ENCODE data around the gene CD6. TPM values are rescaled to one million over a fixed set of nuclear protein-coding genes. Genes with fewer than 3 reads are reported as not detected.

Gene CD6
- total RNA-seq, 4 donors from 2014 or later, result 0.26 to 2.0 (median 0.91) TPM; not detected in 1

DNA sequence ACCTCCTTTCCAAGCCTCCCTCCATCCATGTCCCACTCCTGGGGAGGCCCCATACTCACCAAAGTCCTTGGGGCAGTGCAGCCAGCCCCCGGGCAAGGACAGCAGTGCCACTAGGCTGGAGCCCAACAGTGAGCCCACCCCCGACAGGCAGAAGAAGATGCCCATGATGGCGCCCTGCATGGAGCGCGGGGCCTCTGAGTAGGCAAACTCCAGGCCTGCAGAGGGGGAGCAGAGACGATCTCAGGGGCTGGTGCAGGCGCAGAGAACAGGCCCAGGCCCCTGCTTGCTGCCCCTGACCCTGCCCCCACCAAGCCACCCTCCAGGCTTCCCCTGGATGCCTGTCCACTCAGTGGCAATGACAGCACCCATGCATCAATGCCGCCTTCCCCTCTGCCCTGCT is 33.7 kb upstream of the CD6 start:
- H3K27ac ChIP-seq, result no peak overlapping the region
- H3K4me3 ChIP-seq, result no peak overlapping the region
- intact Hi-C loops (cut with DNase I; ENCODE audit: low total_unique reads), result no loop called here
- no peaks in the 10 kb centered on the region for H3K36me3 ChIP-seq
- H3K27me3 ChIP-seq, result no peaks in the 10 kb centered on the region
- DNase-seq, result no peak
- H3K9me3 ChIP-seq, result no peaks in the 10 kb centered on the region
- TF ChIP-seq, protein P1, sequence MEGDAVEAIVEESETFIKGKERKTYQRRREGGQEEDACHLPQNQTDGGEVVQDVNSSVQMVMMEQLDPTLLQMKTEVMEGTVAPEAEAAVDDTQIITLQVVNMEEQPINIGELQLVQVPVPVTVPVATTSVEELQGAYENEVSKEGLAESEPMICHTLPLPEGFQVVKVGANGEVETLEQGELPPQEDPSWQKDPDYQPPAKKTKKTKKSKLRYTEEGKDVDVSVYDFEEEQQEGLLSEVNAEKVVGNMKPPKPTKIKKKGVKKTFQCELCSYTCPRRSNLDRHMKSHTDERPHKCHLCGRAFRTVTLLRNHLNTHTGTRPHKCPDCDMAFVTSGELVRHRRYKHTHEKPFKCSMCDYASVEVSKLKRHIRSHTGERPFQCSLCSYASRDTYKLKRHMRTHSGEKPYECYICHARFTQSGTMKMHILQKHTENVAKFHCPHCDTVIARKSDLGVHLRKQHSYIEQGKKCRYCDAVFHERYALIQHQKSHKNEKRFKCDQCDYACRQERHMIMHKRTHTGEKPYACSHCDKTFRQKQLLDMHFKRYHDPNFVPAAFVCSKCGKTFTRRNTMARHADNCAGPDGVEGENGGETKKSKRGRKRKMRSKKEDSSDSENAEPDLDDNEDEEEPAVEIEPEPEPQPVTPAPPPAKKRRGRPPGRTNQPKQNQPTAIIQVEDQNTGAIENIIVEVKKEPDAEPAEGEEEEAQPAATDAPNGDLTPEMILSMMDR (IDR thresholded peaks at IDR 0.05), result no peak
- TF ChIP-seq POLR2A (IDR thresholded peaks at IDR 0.05), result no peak
- no peaks in the 10 kb centered on the region for H3K4me1 ChIP-seq

DNA sequence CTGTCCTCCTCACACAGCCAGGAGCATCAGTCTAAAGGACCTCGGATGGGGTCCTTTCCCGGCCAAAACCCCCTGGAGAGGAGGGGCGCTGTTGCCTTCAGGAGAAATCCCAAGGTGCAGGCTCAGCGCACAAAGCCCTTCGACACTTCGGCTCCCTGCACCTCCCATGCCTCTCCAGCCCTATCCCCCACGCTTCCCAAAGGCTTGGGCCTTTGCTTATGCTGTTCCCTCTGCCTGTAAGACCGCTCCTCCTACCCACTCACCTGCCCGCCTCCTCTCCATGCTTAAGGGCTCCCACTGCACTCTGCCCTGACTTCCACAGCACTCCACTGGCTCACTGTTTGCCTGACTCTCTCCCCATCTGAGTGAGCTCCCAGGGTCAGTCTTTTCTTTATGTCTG is 33.0 kb upstream of the CD6 start:
- no peak overlapping the region for H3K4me3 ChIP-seq
- intact Hi-C loops (cut with DNase I; ENCODE audit: low total_unique reads), result no loop called here
- no peak overlapping the region for H3K27ac ChIP-seq
- TF ChIP-seq, protein P1 (IDR thresholded peaks at IDR 0.05), result no peak
- TF ChIP-seq POLR2A (IDR thresholded peaks at IDR 0.05), result no peak
- no peaks in the 10 kb centered on the region for H3K4me1 ChIP-seq
- DNase-seq, result no peak
- H3K9me3 ChIP-seq, result no peaks in the 10 kb centered on the region
- H3K36me3 ChIP-seq, result no peaks in the 10 kb centered on the region
- H3K27me3 ChIP-seq, result no peaks in the 10 kb centered on the region

DNA sequence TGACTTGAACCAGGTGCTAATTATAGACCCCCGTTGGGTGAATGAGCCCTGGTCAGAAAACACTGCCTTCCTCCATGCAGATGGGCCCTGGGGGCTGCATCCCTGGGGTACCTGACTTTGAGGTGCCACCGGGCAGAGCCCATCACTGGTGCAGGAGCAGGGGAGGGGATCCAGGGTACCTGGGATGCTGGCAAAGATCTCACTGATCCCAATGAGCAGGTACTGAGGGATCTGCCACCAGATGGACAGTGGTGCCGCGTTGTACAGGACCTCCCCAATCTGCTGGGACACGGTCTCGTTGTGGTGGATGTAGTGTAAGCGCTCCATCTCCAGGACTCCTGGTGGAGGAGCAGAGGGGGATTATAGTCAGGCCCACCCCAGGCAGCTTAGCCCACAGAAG is 32.2 kb upstream of the CD6 start:
- H3K4me1 ChIP-seq, result no peaks in the 10 kb centered on the region
- H3K27ac ChIP-seq, result no peak overlapping the region
- no peak for TF ChIP-seq POLR2A (IDR thresholded peaks at IDR 0.05)
- TF ChIP-seq, protein P1 (IDR thresholded peaks at IDR 0.05), result no peak
- H3K36me3 ChIP-seq, result no peaks in the 10 kb centered on the region
- H3K27me3 ChIP-seq, result no peaks in the 10 kb centered on the region
- no peak for DNase-seq
- no peak overlapping the region for H3K4me3 ChIP-seq
- intact Hi-C loops (cut with DNase I; ENCODE audit: low total_unique reads), result no loop called here
- H3K9me3 ChIP-seq, result no peaks in the 10 kb centered on the region

DNA sequence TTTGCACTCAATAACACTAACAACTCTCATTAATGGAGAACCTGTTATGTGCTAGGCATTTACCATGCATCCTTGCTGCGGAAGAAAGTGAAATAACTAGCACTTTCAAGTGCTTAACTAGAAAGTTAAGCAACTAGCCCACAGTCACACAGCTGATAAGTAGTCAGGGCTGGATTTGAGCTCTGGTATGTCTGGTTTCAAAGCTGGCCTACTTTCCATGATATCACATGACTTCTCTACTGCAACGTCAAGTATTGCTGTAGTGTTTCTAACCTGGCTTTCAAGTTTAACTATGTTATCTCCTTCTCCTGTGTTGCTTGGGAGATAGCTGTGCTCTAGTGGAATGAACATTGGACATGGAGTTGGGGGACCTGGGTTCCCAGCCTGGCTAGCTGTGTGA is 31.6 kb upstream of the CD6 start:
- H3K36me3 ChIP-seq, result no peaks in the 10 kb centered on the region
- H3K27ac ChIP-seq, result no peak overlapping the region
- no peaks in the 10 kb centered on the region for H3K9me3 ChIP-seq
- H3K4me1 ChIP-seq, result no peaks in the 10 kb centered on the region
- intact Hi-C loops (cut with DNase I; ENCODE audit: low total_unique reads), result no loop called here
- H3K27me3 ChIP-seq, result no peaks in the 10 kb centered on the region
- TF ChIP-seq, protein P1 (IDR thresholded peaks at IDR 0.05), result no peak
- TF ChIP-seq POLR2A (IDR thresholded peaks at IDR 0.05), result no peak
- H3K4me3 ChIP-seq, result no peak overlapping the region
- no peak for DNase-seq

DNA sequence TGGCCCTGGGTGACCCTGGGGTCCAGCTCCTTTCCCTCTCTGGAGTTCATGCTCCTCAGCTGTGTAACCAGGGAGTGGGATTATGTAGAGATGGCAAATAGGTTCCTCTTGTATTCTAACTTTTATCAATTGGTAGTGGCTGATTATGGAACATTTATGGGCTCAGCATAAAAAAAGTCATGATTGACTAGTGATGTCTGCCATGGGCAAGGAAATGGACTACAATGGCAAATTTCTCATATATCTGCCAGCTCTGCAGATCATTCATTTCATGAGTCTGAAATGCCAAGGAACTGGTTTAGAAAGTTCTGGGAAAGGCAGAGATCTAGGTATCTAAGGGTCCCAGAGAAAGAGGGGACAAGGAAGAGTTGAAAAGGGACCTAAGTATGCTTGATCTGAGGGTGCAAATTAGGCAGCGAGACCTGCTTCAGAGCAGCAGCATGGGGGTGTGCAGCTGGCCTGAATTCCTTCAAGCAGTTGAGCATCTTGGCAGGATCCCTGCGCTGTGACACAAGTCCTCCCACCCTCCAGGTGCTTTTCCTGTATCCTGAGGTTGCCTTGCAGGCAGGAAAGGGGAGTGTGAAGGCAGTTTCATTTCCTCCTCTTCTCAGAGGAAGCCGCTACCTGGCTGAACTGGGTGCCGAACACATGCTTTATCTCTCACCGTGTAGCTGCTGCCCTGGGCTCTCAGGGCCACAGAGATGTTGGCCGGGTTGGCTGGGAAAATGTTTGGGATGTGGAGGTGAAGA is 29.9 kb upstream of the CD6 start:
- no peak for DNase-seq
- Histone ChIP-seq H3K27me3 (no peaks in the 10 kb centered on the region), H3K36me3 (no peaks in the 10 kb centered on the region), H3K9me3 (no peaks in the 10 kb centered on the region), H3K27ac (no peak overlapping the region), H3K4me1 (no peaks in the 10 kb centered on the region), H3K4me3 (no peak overlapping the region)
- intact Hi-C loops (cut with DNase I; ENCODE audit: low total_unique reads), result no loop called here
- TF ChIP-seq POLR2A (IDR thresholded peaks at IDR 0.05), result no peak
- TF ChIP-seq, protein P1 (IDR thresholded peaks at IDR 0.05), result no peak
